Dermis microvascular lymphatic vessel endothelial cell (primary cell): ENCODE results near the gene ZBTB12. TPM values are rescaled to one million over a fixed set of nuclear protein-coding genes. Genes with fewer than 3 reads are reported as not detected.
A peak's percentile ranks its signal among the peaks of the same experiment; 100 is the strongest.
"Not testable (repeated sequence)": the region's sequence is repeated elsewhere in the genome, so short reads cannot be mapped to it uniquely, and the experiment has no call there.

Experiments used
- DNase-seq, 2 donors: peaks; one replicate each; pipeline versions ENCODE4 v3.0.0 to v3.0.0-alpha.2; 2010; ENCODE audit warnings: low read depth in 2 of 2
- total RNA-seq: library from RNA; depleted of rRNA; stranded (reverse); fragments of >200 nt; gene quantifications from 2 replicates; pipeline ENCODE4 v1.2.1, GENCODE V29; 2014

ZBTB12 gene
- 2.2 and 3.0 TPM in 2 replicates for total RNA-seq

GRCh38 chr6:31901953-31902643, at the start of gene ZBTB12:
TSS of gene ZBTB12 (minus strand) at chr6:31902086. CDS start at chr6:31901305, 781 bp downstream.
- peak; percentile 83 to 93 for DNase-seq

- no peak for DNase-seq
These were observed 48.2 kb upstream of the ZBTB12 start for GRCh38 chr6:31949926-31950548.

- no peak for DNase-seq
These were observed 47.0 kb upstream of the ZBTB12 start for GRCh38 chr6:31948753-31949413.

- DNase-seq, result no peak
These were observed 46.4 kb upstream of the ZBTB12 start for GRCh38 chr6:31948306-31948705.

- no peak for DNase-seq
These were observed 46.0 kb upstream of the ZBTB12 start for GRCh38 chr6:31947864-31948263.

- no peak for DNase-seq
These were observed 45.3 kb upstream of the ZBTB12 start for GRCh38 chr6:31947070-31947675.

GRCh38 chr6:31946370-31946885, 44.5 kb upstream of the ZBTB12 start:
- DNase-seq, result no peak

GRCh38 chr6:31945507-31946369, 43.9 kb upstream of the ZBTB12 start, which contains the start of gene CFB:
TSS of gene CFB (plus strand) at chr6:31946095. CDS start at chr6:31946222, 127 bp downstream.
- no peak for DNase-seq

- DNase-seq, result no peak
These were observed 43.2 kb upstream of the ZBTB12 start for GRCh38 chr6:31945154-31945506.

- no peak for DNase-seq
These were observed 41.9 kb upstream of the ZBTB12 start for GRCh38 chr6:31943742-31944141.

GRCh38 chr6:31940256-31940664, 38.4 kb upstream of the ZBTB12 start:
- DNase-seq, result no peak

- DNase-seq, result no peak
These were observed 33.9 kb upstream of the ZBTB12 start for GRCh38 chr6:31935823-31936222.

GRCh38 chr6:31935021-31935420, 33.1 kb upstream of the ZBTB12 start:
- no peak for DNase-seq

- no peak for DNase-seq
These were observed 31.7 kb upstream of the ZBTB12 start for GRCh38 chr6:31933537-31933936.

GRCh38 chr6:31932137-31932536, 30.3 kb upstream of the ZBTB12 start:
- not testable (repeated sequence) for DNase-seq

- no peak for DNase-seq
These were observed 29.1 kb upstream of the ZBTB12 start for GRCh38 chr6:31930962-31931361.

- no peak for DNase-seq
These were observed 26.7 kb upstream of the ZBTB12 start for GRCh38 chr6:31928672-31928939.

- DNase-seq, result no peak
These were observed 26.2 kb upstream of the ZBTB12 start for GRCh38 chr6:31927863-31928671.

- DNase-seq, result no peak
These were observed 25.5 kb upstream of the ZBTB12 start, which contains the start of gene C2 for GRCh38 chr6:31927242-31927862. TSS of gene C2 (plus strand) at chr6:31927717. CDS start at chr6:31927753, 36 bp downstream.

- no peak for DNase-seq
These were observed 21.1 kb upstream of the ZBTB12 start for GRCh38 chr6:31922942-31923341.
